Ectodermal cell (in vitro differentiated cells): ENCODE measurements around the gene GYPB. TPM values are rescaled to one million over a fixed set of nuclear protein-coding genes. Genes with fewer than 3 reads are reported as not detected.
"Not testable (repeated sequence)": the region's sequence is repeated elsewhere in the genome, so short reads cannot be mapped to it uniquely, and the experiment has no call there.

Source experiments
- H3K27ac ChIP-seq: 2 replicates; pipeline ENCODE4 v1.7.0; 2013; ENCODE audit warnings: mild to moderate bottlenecking, low read depth, low read length; ENCODE audit not compliant: insufficient read depth, poor library complexity, severe bottlenecking
- H3K27me3 ChIP-seq: 2 replicates; pipeline ENCODE4 v1.7.0; 2013; ENCODE audit warnings: mild to moderate bottlenecking, low read length; ENCODE audit not compliant: insufficient read depth, control insufficient read depth, poor library complexity, severe bottlenecking
- H3K36me3 ChIP-seq: one replicate; pipeline ENCODE4 v1.7.0; 2013; ENCODE audit warnings: low read length; ENCODE audit not compliant: control insufficient read depth, insufficient read depth
- H3K4me1 ChIP-seq: one replicate; pipeline ENCODE4 v1.7.0; 2013; ENCODE audit warnings: low read length; ENCODE audit not compliant: control insufficient read depth, insufficient read depth
- H3K4me3 ChIP-seq: 2 replicates; pipeline ENCODE4 v1.7.0; 2013; ENCODE audit warnings: low read depth, low read length, control low read depth; ENCODE audit not compliant: insufficient read depth
- H3K9me3 ChIP-seq: 2 replicates; pipeline ENCODE4 v1.7.0; 2013; ENCODE audit warnings: mild to moderate bottlenecking, low read length, moderate library complexity; ENCODE audit not compliant: control insufficient read depth
- WGBS, 2 experiments: methylation state at CpG; one replicate each; pipeline ENCODE4 v1.1.7; 2013; ENCODE audit warnings: missing lambda C conversion rate in 2 of 2; 5-methylcytosine and 5-hydroxymethylcytosine counted together
- polyA plus RNA-seq, 4 experiments: library from polyadenylated mRNA; stranded (reverse); fragments of 50-300 nt; gene quantifications; one replicate each; pipeline ENCODE4 v1.2.3, GENCODE V29; 2013

GYPB gene
- not detected for polyA plus RNA-seq (2013, experiment 1 of 4)
- polyA plus RNA-seq (2013, experiment 2 of 4): not detected
- polyA plus RNA-seq (2013, experiment 3 of 4): not detected
- not detected for polyA plus RNA-seq (2013, experiment 4 of 4)

DNA sequence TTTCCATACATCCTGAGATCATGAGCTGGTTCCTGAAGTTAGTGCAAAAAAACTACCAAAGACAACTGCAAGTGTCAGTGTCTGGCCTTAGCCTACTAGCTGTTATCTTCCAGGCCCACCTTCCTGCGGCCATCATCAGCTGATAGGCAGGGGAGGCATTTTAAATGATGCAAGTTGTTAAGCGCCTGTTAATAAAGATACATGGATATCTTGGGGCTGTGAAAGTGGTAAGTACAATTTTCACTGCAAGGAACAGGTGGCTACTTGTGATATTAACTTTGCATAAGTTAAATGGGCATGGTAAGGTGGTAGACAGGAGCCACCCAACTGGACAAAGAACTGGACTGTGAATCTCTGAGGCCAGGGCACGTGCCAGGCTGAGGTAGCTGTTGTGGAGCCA is at the start of gene GYPB:
Gene GYPB, minus strand, starts transcription at position 104 of the 400 bp plus-strand sequence. Its CDS starts 93 bp downstream, at position 11.
- H3K27me3 ChIP-seq, H3K4me3 ChIP-seq, H3K27ac ChIP-seq, H3K9me3 ChIP-seq, H3K36me3 ChIP-seq, H3K4me1 ChIP-seq: not testable (repeated sequence)
- WGBS, 2 experiments: 91 to 94% methylated on average over 3 of the region's 3 CpGs

- not testable (repeated sequence) for H3K27ac ChIP-seq
These were observed 42.4 kb upstream of the GYPB start for GRCh38 chr4:144061556-144061955.

DNA sequence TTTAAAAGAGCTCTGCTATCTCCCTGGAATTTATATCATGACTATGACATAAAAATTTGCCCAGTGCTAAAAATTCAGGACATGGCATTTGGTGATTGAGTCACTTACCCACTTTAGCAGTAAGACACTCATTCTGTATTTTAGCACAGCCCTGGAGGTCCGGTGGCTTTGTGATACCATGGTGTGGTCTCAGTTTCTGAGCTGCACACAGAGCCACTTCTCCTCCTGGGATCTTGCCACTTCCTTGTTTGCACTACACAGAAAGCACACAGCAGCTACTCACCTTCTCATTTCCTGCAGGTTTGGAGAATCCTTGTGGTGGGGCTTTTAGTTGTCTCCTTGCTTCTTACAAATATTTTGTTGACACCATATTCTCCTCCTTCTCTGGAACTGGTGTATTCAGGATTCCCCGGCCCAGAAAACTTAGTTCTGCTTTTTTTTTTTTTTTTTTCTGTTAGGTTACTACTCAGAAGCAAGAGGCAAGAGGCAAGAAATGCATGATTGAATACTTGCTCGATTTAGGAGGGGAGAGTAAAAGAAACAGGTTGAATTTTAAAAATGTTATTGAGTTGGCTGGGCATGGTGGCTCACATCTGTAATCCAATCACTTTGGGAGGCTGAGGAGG is 41.2 kb upstream of the GYPB start:
- WGBS, 2 experiments: 95 to 96% methylated on average over 3 of the region's 3 CpGs
- H3K27ac ChIP-seq, H3K4me3 ChIP-seq, H3K27me3 ChIP-seq, H3K36me3 ChIP-seq, H3K9me3 ChIP-seq, H3K4me1 ChIP-seq: not testable (repeated sequence)

More at GRCh38 chr4:144061556-144061955, 42.4 kb upstream of the GYPB start:
- H3K4me1 ChIP-seq, H3K9me3 ChIP-seq, H3K27me3 ChIP-seq, H3K36me3 ChIP-seq, H3K4me3 ChIP-seq: not testable (repeated sequence)

- no peaks in the 10 kb centered on the region for H3K36me3 ChIP-seq
- H3K4me1 ChIP-seq: no peaks in the 10 kb centered on the region
- 93 to 95% methylated on average over 4 of the region's 4 CpGs for WGBS, 2 experiments
- no peaks in the 10 kb centered on the region for H3K9me3 ChIP-seq
- H3K4me3 ChIP-seq: no peak overlapping the region
- no peaks in the 10 kb centered on the region for H3K27me3 ChIP-seq
- H3K27ac ChIP-seq: no peak overlapping the region
These were observed 37.6 kb upstream of the GYPB start for GRCh38 chr4:144056800-144057199.

- H3K4me3 ChIP-seq, H3K27me3 ChIP-seq, H3K36me3 ChIP-seq, H3K27ac ChIP-seq, H3K4me1 ChIP-seq, H3K9me3 ChIP-seq: not testable (repeated sequence)
- 70 to 89% methylated on average over 1 of the region's 3 CpGs for WGBS, 2 experiments
These were observed 36.2 kb upstream of the GYPB start for GRCh38 chr4:144055336-144055735.

DNA sequence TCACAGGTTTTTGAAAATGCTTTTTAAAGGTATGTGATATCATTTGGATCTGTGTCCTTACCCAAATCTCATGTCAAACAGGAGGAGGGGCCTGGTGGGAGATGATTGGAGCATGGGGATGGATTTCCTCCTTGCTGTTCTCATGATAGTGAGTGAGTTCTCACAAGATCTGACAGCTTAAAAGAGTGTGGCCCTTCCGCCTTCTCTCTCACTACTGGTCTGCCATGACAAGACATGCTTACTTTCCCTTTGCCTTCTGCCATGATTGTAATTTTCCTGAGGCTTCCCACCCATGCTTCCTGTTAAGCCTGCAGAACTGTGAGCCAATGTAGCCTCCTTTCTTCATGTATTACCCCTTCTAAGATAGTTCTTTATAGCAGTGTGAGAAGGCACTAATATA is 32.3 kb upstream of the GYPB start:
- H3K36me3 ChIP-seq, H3K4me1 ChIP-seq, H3K4me3 ChIP-seq, H3K27me3 ChIP-seq, H3K9me3 ChIP-seq, H3K27ac ChIP-seq: not testable (repeated sequence)
- WGBS, 2 experiments: 79 to 91% methylated on average over 1 of the region's 1 CpG

DNA sequence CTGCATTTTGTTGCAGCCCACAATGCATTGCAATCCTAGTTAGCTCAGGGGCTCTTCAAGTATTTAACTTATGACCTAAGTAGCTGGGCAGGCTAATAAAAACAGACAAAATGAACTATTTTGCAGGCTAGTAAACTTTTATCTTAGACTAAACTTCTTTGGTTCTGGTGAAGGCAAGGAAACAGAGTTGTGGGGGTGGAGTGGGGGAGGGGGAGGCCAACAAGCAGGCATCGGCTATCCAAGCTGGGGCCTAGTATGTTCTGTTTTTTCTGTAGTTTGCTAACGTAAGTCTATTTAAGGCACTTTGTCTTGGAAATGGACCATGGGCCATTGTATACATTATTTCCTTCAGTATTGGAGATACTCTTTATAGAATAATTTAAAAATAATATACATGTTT is 31.5 kb upstream of the GYPB start:
- not testable (repeated sequence) for H3K9me3 ChIP-seq, H3K27me3 ChIP-seq, H3K4me3 ChIP-seq, H3K36me3 ChIP-seq, H3K4me1 ChIP-seq, H3K27ac ChIP-seq
- WGBS, 2 experiments: 100% methylated on average over 1 of the region's 2 CpGs

GRCh38 chr4:144049495-144050424 is 30.6 kb upstream of the GYPB start:
- H3K36me3 ChIP-seq, H3K4me1 ChIP-seq, H3K27ac ChIP-seq, H3K4me3 ChIP-seq, H3K27me3 ChIP-seq, H3K9me3 ChIP-seq: not testable (repeated sequence)
- WGBS, 2 experiments: 91 to 96% methylated on average over 5 to 6 of the region's 6 CpGs

DNA sequence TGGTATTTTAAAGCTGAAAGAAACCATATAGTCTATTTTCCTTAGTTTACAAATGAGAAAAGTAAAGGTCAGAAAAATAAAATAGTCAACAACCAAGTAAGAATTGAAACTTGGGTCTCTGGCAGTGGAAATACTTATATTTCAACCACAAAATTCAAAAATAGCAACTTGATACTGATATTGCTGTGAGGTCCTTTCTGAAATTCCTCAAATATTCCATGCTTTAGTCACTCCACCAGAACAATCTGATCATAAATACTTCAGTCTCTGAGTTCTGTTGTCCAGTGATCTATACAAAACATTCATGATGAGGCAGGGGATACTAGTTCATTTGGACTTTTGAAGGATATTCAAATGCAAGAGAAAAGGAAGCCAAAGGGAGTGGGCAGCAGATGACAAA is 25.8 kb upstream of the GYPB start:
- H3K36me3 ChIP-seq, H3K27ac ChIP-seq, H3K9me3 ChIP-seq, H3K27me3 ChIP-seq, H3K4me1 ChIP-seq, H3K4me3 ChIP-seq: not testable (repeated sequence)

DNA sequence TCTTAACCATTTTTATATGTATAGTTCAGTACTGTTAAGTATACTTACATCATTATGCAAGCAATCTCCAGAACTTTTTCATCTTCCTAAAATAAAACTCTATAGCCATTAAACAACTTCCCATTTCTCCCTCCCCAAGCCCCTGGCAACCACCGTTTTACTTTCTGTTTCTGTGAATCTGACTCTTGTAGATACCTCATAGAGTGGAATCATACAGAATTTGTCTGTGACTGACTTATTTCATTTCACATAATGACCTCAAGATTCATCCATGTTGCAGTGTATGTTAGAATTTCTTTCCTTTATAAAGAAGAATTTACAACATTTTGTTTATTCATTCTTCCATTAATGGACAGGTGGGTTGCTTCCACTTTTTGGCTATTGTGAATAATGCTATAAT is 13.4 kb upstream of the GYPB start:
- H3K27me3 ChIP-seq, H3K4me1 ChIP-seq, H3K27ac ChIP-seq, H3K9me3 ChIP-seq, H3K4me3 ChIP-seq, H3K36me3 ChIP-seq: not testable (repeated sequence)
- WGBS, 2 experiments: 90% methylated on average over 1 of the region's 1 CpG
